Esophagus (tissue), 2 donors: Measurements from ENCODE around the gene RNASET2. TPM values are rescaled to one million over a fixed set of nuclear protein-coding genes. Genes with fewer than 3 reads are reported as not detected.
"Not testable (repeated sequence)": the region's sequence is repeated elsewhere in the genome, so short reads cannot be mapped to it uniquely, and the experiment has no call there.

Source experiments
- H3K27ac ChIP-seq, 2 donors: one replicate each; pipeline ENCODE4 v1.5.1; 2013; ENCODE audit warnings: low read depth in 2 of 2, mild to moderate bottlenecking in 2 of 2, inconsistent platforms in 1 of 2, low read length in 1 of 2, moderate library complexity in 1 of 2
- H3K27me3 ChIP-seq, 2 donors: one replicate each; pipeline ENCODE4 v1.6.1; 2013; ENCODE audit warnings: low read length in 2 of 2, control low read depth in 1 of 2, mild to moderate bottlenecking in 1 of 2; ENCODE audit not compliant: insufficient read depth in 2 of 2, control insufficient read depth in 1 of 2
- H3K36me3 ChIP-seq, 2 donors: one replicate each; pipeline ENCODE4 v1.6.1; 2013; ENCODE audit warnings: low read length in 1 of 2; ENCODE audit not compliant: control insufficient read depth in 2 of 2, insufficient read depth in 2 of 2
- H3K4me1 ChIP-seq, 2 donors: one replicate each; pipeline ENCODE4 v1.6.1; 2013; ENCODE audit warnings: low read length in 1 of 2; ENCODE audit not compliant: control insufficient read depth in 2 of 2, insufficient read depth in 2 of 2
- H3K4me3 ChIP-seq, 2 donors: one replicate each; pipeline ENCODE4 v1.5.1; 2013; ENCODE audit warnings: low read length in 2 of 2, mild to moderate bottlenecking in 2 of 2, low read depth in 1 of 2, moderate library complexity in 1 of 2
- H3K9me3 ChIP-seq, 2 donors: one replicate each; pipeline ENCODE4 v1.6.1; 2013; ENCODE audit warnings: mild to moderate bottlenecking in 2 of 2, low read depth in 1 of 2, low read length in 1 of 2, moderate library complexity in 1 of 2; ENCODE audit not compliant: control insufficient read depth in 2 of 2, insufficient read depth in 1 of 2
- WGBS, 2 donors: extraction: QIAGEN DNeasy Blood & Tissue Kit; methylation state at CpG; one replicate each; pipeline ENCODE4 v1.1.7; 2013; 5-methylcytosine and 5-hydroxymethylcytosine counted together
- polyA plus RNA-seq, 2 donors: library from polyadenylated mRNA; stranded (reverse); fragments of 200-250 nt; gene quantifications; one replicate each; pipeline ENCODE4 v1.2.3, GENCODE V29; 2013
- donor health status: healthy with polysubstance abuse.
- donor health status: Bipolar disorder and iron deficiency.

Gene RNASET2
- polyA plus RNA-seq, 2 donors: 19.7 to 26.8 TPM

- 95 to 97% methylated on average over 53 of the region's 53 CpGs for WGBS, 2 donors
- Histone ChIP-seq H3K27me3 (no peaks in the 10 kb centered on the region), H3K4me1 (peaks cover 0 to 6% of the 10 kb centered on the region in 2 donors), H3K4me3 (no peak overlapping the region), H3K9me3 (peaks cover 4 to 6% of the 10 kb centered on the region in 2 donors), H3K27ac (no peak overlapping the region), H3K36me3 (no peaks in the 10 kb centered on the region)
Measured at GRCh38 chr6:166900956-166901607, 55.3 kb downstream of the RNASET2 start.

GRCh38 chr6:166900130-166900708 is 56.1 kb downstream of the RNASET2 start:
- H3K9me3 ChIP-seq: peaks cover 4 to 6% of the 10 kb centered on the region in 2 donors
- WGBS, 2 donors: 96 to 97% methylated on average over 61 of the region's 61 CpGs
- H3K27ac ChIP-seq: no peak overlapping the region
- H3K36me3 ChIP-seq: no peaks in the 10 kb centered on the region
- no peak overlapping the region for H3K4me3 ChIP-seq
- H3K27me3 ChIP-seq: no peaks in the 10 kb centered on the region
- peaks cover 0 to 6% of the 10 kb centered on the region in 2 donors for H3K4me1 ChIP-seq

GRCh38 chr6:166898910-166899309 is 57.4 kb downstream of the RNASET2 start:
- no peak overlapping the region for H3K27ac ChIP-seq
- H3K36me3 ChIP-seq: no peaks in the 10 kb centered on the region
- H3K9me3 ChIP-seq: peaks cover 4% of the 10 kb centered on the region in 2 donors
- H3K4me1 ChIP-seq: peaks cover 0 to 5% of the 10 kb centered on the region in 2 donors
- WGBS, 2 donors: 96% methylated on average over 36 of the region's 36 CpGs
- no peak overlapping the region for H3K4me3 ChIP-seq
- no peaks in the 10 kb centered on the region for H3K27me3 ChIP-seq

- H3K9me3 ChIP-seq, H3K4me1 ChIP-seq, H3K36me3 ChIP-seq, H3K27ac ChIP-seq, H3K4me3 ChIP-seq, H3K27me3 ChIP-seq: not testable (repeated sequence)
- WGBS, 2 donors: 43 to 56% methylated on average over 7 of the region's 7 CpGs
Measured at GRCh38 chr6:166894614-166895013, 61.7 kb downstream of the RNASET2 start.

- not testable (repeated sequence) for H3K4me3 ChIP-seq, H3K27ac ChIP-seq, H3K9me3 ChIP-seq, H3K4me1 ChIP-seq, H3K27me3 ChIP-seq, H3K36me3 ChIP-seq
- 71 to 72% methylated on average over 5 of the region's 5 CpGs for WGBS, 2 donors
Measured at GRCh38 chr6:166892472-166892871, 63.9 kb downstream of the RNASET2 start.

GRCh38 chr6:166886773-166887172 is 69.6 kb downstream of the RNASET2 start:
- WGBS, 2 donors: 92 to 94% methylated on average over 2 to 4 of the region's 4 CpGs
- not testable (repeated sequence) for H3K4me3 ChIP-seq

GRCh38 chr6:166884958-166885357 is 71.4 kb downstream of the RNASET2 start:
- H3K27ac ChIP-seq, H3K9me3 ChIP-seq, H3K36me3 ChIP-seq, H3K4me3 ChIP-seq, H3K27me3 ChIP-seq, H3K4me1 ChIP-seq: not testable (repeated sequence)
- 81 to 84% methylated on average over 11 of the region's 11 CpGs for WGBS, 2 donors

More at GRCh38 chr6:166886773-166887172, 69.6 kb downstream of the RNASET2 start:
- H3K9me3 ChIP-seq, H3K4me1 ChIP-seq, H3K27me3 ChIP-seq, H3K36me3 ChIP-seq, H3K27ac ChIP-seq: not testable (repeated sequence)

GRCh38 chr6:166879594-166879993 is 76.8 kb downstream of the RNASET2 start:
- 91 to 100% methylated on average over 1 of the region's 1 CpG for WGBS, 2 donors
- no peaks in the 10 kb centered on the region for H3K27me3 ChIP-seq

More at GRCh38 chr6:166879594-166879993, 76.8 kb downstream of the RNASET2 start:
- Histone ChIP-seq H3K9me3 (no peaks in the 10 kb centered on the region), H3K4me1 (no peaks in the 10 kb centered on the region), H3K36me3 (no peaks in the 10 kb centered on the region), H3K4me3 (no peak overlapping the region), H3K27ac (no peak overlapping the region)
